ENCODE data around the gene CDC20.

The CDC20 gene

DNA sequence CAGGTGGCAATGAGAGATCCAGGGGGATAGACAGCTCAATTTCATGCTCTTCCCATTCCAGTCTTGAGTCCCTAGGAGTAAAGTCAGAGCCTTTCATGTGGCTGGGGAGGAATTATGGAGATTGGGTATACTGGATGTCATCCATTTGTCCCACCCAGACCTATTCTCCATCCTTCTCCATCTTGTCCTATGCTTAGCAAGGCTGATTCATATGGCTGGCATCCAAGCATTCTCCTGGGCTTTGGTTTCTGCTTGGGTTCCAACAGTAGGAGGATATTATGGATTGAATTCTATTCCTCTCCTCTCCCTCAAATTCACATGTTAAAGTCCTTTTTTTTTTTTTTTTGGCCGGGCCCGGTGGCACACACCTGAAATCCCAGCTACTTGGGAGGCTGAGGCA lies 3.8 kb upstream of the CDC20 start:
- no peak overlapping the region for H3K4me3 ChIP-seq (ENCODE audit: low read depth, low read length)
- TF ChIP-seq CTCF (IDR thresholded peaks at IDR 0.05; ENCODE audit: control insufficient read depth, extremely low read depth, insufficient read depth), result no peak
- DNase-seq (ENCODE audit: low read depth), result no peak

DNA sequence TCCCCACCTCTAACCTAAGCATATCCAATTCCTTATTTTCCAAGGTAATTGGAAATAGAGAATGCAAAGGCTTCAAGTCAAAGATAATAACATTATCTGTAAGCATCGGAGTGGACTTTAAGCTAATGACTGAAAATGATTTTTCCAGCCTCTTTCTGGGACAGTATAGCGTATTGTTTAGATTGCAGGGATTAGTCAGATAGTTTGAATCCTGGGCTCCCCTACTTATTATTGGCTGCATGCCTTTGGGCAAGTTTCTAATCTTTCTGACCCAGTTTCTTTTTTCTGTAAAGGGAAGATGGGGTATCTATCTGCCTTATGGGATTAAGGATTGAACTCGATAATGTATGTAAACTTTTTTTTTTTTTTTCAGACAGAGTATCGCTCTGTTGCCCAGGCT lies 1.5 kb upstream of the CDC20 start:
- no peak overlapping the region for H3K4me3 ChIP-seq (ENCODE audit: low read depth, low read length)
- no peak for DNase-seq (ENCODE audit: low read depth)
- no peak for TF ChIP-seq CTCF (IDR thresholded peaks at IDR 0.05; ENCODE audit: control insufficient read depth, extremely low read depth, insufficient read depth)

DNA sequence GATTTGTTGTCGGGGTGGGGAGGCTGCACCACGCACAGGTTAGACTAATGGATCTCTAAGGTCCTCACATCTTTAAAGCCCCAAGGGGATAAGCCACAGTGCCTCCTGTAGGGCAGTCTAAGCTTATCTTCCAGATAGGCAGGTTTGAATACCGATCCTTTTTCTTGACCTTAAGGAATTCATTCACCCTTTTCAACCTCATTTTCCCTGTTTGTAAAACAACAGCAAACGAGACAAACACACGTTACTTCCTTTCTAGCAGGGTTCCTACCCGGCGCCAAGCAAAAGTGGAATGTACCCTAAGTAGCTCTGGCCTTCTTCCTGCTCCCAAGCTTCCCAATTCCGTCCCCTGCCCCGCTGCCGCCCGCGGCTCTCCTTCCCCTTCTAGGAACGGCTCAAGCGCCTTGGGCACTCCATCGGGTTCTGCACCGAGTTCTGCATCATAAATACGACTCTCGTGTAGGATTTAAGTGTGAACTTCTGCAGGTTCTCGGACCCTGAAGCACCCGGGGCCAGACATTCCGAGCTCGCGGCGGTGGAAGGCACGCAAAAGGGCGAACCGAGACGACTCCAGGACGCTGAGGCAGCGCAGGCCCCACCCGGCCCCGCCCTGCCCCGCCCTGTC lies 548 bp upstream of the CDC20 start:
- peak; percentile 38 for DNase-seq (ENCODE audit: low read depth)
- peak overlapping the region; percentile 84 for H3K4me3 ChIP-seq (ENCODE audit: low read depth, low read length)
- TF ChIP-seq CTCF (IDR thresholded peaks at IDR 0.05; ENCODE audit: control insufficient read depth, extremely low read depth, insufficient read depth), result peak; percentile 53

GRCh38 chr1:43359696-43360095 lies 915 bp downstream of the CDC20 start:
- peak overlapping the region; percentile 84 for H3K4me3 ChIP-seq (ENCODE audit: low read depth, low read length)
- no peak for DNase-seq (ENCODE audit: low read depth)
- TF ChIP-seq CTCF (IDR thresholded peaks at IDR 0.05; ENCODE audit: control insufficient read depth, extremely low read depth, insufficient read depth), result no peak

- H3K4me3 ChIP-seq (ENCODE audit: low read depth, low read length), result no peak overlapping the region; the same call in 1 of the 2 replicates
- no peak for TF ChIP-seq CTCF (IDR thresholded peaks at IDR 0.05; ENCODE audit: control insufficient read depth, extremely low read depth, insufficient read depth)
- no peak for DNase-seq (ENCODE audit: low read depth)
Measured at GRCh38 chr1:43360616-43361015, 1.8 kb downstream of the CDC20 start.

GRCh38 chr1:43363283-43363934 lies 4.6 kb downstream of the CDC20 start:
- no peak for DNase-seq (ENCODE audit: low read depth)
- H3K4me3 ChIP-seq (ENCODE audit: low read depth, low read length), result no peak overlapping the region
- no peak for TF ChIP-seq CTCF (IDR thresholded peaks at IDR 0.05; ENCODE audit: control insufficient read depth, extremely low read depth, insufficient read depth)
